ENCODE data around the gene DELE1.

GRCh38 chr5:141944076-141944475 lies 20.4 kb downstream of the DELE1 start:
- TF ChIP-seq CTCF (IDR thresholded peaks at IDR 0.05) (no peak), POLR2A (IDR thresholded peaks at IDR 0.05) (no peak), POLR2AphosphoS5 (IDR thresholded peaks at IDR 0.05) (no peak)

Measured in prostate gland (tissue), 2 donors.